GM12874 (cell line): Measurements from ENCODE around the gene ARPC2.

ENCODE experiments used
- CTCF ChIP-seq: IDR thresholded peaks from 2 replicates; pipeline ENCODE4 v1.5.1; 2011; ENCODE audit warnings: low read depth, mild to moderate bottlenecking, control low read depth, low read length, moderate library complexity; ENCODE audit not compliant: insufficient read depth

Gene ARPC2

GRCh38 chr2:218266316-218266979 is 49.5 kb downstream of the ARPC2 start:
- no peak for TF ChIP-seq CTCF

GRCh38 chr2:218267259-218267658 is 50.3 kb downstream of the ARPC2 start:
- no peak for TF ChIP-seq CTCF

- TF ChIP-seq CTCF: no peak
These were observed 53.1 kb downstream of the ARPC2 start, which contains the start of the genes AAMP and PNKD for GRCh38 chr2:218269900-218270720. Gene AAMP, minus strand, starts transcription at chr2:218270137. Its CDS starts 51 bp downstream, at chr2:218270086. Gene PNKD, plus strand, starts transcription at chr2:218270519. Its CDS starts 17 bp downstream, at chr2:218270536.

GRCh38 chr2:218270721-218271486 is 53.9 kb downstream of the ARPC2 start:
- TF ChIP-seq CTCF: no peak

DNA sequence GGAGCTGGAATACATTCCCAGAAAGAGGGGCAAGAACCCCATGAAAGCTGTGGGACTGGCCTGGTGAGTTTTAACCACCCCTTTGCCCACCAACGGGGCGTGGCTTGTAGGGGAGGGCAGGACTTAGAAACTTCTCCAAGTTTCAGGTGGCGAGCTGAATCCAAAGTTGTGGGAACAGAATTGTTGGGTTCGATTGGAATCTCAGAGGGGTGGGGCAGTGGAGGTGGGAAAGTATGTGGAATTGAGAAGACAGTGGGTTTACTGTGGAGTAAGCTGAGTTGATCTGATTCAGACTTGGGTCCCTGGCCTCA is 54.5 kb downstream of the ARPC2 start:
- no peak for TF ChIP-seq CTCF

DNA sequence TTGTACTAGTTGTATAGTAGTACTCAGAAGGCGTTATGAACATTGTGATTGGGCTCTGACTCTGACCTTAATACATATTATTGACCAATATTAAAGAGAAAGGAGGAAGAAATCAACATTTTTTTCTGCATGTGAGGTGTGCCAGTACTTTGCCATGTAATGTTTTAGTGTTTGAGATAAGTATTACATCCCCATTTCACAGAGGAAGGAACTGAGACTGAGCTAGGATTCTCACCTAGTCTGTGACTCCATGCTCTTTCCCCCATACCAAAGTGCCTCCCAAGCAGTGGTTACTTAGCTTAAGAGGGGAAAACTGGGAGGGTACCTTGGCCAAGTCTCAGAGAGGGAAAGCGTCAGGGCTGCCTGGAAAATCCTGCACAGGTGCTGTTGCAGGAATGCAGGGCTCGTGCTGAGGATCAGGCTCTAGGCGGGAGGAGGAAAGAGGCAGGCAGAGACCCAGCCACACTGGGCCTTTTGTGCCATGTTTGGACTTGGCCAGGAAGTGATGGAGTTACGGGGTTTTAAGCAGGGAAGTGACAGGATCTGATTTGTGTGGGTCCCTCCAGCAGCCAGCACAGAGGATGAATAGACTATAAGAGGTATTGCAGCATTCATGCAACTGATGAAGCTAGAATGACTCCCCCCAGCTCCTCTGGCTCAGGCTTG is 55.0 kb downstream of the ARPC2 start:
- TF ChIP-seq CTCF: no peak
